HG03025 (cell line): ENCODE results near the gene CHN2.

ENCODE experiments used
- ATAC-seq: cut with Tn5 transposase; IDR thresholded peaks from one replicate; pipeline ENCODE4 v1.9.1; 2021; ENCODE audit warnings: mild to moderate bottlenecking, moderate library complexity; ENCODE audit not compliant: unreplicated experiment, low FRiP score

CHN2 gene

DNA sequence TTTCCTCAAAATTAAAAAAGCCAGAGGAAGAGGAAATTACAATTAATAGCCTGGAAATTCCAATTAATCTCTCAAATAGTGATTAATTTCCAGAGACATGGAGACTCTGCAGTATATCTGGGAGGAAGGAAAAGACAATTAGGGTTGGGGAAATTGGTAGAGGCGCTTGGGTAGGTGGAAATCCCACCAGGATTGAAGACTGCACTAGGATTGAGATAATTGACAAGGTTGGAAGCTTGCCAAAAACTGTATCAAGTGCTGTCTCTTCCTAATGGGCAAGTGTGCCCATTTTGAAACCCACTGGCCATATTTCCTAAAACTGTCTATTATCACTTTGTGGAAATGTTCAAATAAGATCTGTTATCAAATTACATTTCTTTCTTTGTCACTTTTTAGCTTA lies 21.6 kb downstream of the CHN2 start:
- ATAC-seq, result no peak

GRCh38 chr7:29217113-29217512 lies 22.5 kb downstream of the CHN2 start:
- ATAC-seq, result no peak

- ATAC-seq, result no peak
These were observed 30.2 kb downstream of the CHN2 start for GRCh38 chr7:29224726-29225125.

- ATAC-seq, result no peak
These were observed 33.9 kb downstream of the CHN2 start for GRCh38 chr7:29228289-29229011.

DNA sequence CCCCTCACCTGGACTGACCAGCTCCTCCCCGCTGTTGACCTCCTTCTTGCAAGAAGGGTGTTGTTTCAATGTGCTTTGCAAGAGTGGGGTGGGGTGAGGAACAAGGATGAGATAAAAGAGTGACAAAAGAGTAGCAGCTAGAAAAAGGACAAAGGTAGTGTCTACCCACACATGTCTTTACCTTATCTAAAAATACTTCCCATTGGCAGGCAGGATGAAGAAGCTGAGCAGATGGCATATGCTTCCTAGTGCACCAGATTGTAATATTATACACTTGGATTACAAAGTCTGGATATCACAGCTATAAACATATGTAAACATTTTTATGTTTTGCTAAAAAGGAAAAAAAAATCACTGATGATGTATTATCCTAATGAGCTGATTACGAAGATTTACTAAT lies 34.5 kb downstream of the CHN2 start:
- no peak for ATAC-seq

DNA sequence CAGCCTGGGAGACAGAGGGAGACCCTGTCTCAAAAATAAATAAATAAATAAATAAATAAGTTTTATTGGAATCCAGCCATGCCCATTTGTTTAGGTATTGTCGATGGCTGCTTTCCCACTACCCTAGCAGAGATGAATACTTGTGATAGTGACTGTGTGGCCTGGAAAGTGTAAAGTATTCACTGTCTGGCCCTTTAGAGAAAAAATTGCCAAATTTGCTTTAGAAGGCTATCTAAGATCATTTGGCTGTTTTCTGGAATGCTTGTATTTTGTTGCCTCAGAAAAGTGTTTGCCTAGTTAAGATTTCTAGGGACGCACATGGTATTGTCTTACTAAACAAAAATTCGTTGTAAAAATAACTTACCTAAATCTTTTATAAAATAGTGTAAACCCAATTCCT lies 35.4 kb downstream of the CHN2 start:
- no peak for ATAC-seq

DNA sequence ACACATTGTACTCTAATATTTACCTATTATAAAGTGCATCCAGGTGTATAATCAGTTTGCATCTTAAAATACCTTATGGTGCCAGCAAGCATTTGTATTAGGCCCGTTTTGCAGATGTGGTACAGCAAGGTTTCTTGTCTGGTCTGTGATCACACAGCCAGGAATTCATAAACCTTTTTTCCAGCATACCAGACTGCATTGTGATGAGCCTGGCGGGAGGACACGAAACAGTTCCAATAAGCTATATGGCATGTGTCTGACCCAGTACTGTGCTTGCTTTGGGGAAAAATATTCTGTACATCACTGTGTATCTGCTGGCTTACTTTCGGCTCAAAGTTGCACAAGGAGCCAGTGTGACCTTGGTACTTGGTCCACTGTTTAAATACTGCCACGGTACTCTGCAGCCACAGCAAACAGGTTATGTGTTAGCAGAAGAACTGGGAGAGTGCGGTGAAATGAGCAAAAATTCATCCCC lies 36.3 kb downstream of the CHN2 start:
- ATAC-seq, result no peak

DNA sequence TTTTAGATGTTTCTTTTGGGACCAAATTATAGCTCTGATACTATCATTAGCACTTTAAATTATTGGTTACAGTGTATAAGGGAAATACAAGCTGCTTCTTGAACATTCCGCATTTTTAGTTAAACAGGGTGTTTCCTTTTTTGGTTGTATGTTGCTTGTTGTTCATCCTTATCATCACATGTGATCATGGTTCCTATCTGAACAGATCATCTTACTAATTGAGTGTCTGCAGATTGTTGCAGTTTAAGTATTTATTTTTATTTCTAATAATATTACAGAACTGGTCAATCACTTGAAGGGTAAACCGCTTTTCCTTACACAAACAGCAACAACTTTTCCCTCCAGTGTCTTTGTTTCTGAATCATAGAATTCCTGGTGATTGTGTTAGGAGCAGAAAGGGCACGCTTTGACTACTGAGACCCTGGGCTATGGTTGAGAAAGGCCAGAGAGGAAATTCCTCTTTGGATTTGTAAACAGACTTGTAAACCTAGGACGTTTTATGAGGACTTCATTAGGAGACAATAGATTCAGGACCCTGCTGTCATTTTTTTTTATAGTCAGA lies 37.2 kb downstream of the CHN2 start:
- no peak for ATAC-seq

- no peak for ATAC-seq
These were observed 39.9 kb downstream of the CHN2 start for GRCh38 chr7:29234438-29234837.

DNA sequence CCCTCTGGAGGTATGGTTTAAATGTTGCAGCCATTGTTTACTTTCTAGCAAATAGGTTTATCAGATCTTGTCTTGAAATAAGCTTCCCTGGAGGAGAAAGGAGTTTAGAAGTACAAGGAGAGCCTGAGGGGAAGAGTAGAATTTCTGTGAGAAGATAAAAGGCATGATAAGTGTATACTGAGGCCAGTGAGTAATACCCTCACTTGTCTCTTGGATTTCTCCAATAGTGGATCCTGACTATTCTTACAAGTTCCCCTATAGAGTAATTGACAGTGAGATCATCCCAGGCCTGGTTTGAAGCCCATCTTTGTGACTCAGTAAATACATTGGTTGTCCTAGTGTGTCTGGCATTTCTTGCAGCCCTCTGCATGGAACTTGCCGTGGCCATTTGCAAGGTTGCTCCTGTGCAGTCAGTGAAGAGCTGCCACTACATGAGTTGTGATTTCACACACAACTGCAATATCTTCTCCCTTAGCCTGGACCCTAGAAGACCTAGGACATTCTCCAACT lies 41.6 kb downstream of the CHN2 start:
- ATAC-seq, result no peak

DNA sequence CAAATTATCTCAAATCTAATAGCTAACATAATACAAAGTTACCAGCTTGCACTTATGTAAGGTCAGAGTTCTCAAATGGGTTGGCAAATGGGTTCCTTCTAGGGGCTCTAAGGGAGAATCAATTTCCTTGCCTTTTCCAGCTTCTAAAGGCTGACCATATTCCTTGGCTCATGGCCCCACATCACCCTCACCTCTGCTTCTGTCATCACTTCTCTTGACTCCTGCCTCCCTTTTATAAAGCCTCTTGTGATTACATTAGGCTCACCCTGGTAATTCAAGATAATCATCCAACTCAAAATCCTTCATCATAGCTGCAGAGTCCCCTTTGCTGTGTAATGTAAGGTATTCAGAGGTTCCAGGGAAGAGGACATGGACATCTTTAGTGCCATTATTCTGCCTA lies 42.1 kb downstream of the CHN2 start:
- no peak for ATAC-seq

GRCh38 chr7:29237489-29237888 lies 42.9 kb downstream of the CHN2 start:
- no peak for ATAC-seq

DNA sequence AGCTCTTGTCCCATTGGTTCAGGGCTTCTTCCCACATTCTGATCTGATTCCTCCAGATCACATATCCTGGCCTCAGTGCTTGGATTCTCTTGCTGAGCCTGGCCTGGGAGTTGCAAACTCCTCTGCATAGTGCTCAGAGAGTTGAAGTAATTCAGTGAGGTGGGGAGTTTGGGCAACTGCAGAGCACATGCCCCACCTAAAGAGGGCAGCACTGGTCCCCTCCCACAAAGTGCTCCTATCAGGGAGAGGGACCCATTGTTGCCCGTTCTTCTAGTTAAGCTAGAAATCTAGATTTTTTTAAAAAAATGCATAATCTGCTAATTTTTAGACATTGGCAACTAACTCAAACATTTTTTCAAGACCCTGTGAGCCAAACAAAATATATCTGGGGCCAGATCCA lies 45.1 kb downstream of the CHN2 start:
- ATAC-seq, result no peak

DNA sequence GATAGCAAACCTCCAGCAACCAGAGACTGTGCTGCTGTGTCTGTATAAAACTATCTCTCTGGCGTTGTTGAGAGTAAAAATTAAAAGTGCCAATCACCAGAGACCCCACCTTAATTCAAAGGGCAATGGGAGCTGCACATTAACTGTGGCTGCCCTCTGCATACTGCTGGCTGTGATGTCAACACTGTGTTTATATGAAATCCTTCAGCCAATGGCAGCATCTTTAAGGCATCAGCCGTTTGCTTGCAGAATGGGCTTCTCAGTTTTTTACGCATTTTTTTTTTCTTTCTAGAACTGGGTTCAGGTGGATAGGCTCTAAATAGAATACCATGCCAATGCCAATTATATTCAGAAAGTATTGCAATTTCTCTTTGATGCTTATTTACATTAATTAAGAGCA lies 47.7 kb downstream of the CHN2 start:
- ATAC-seq, result no peak

DNA sequence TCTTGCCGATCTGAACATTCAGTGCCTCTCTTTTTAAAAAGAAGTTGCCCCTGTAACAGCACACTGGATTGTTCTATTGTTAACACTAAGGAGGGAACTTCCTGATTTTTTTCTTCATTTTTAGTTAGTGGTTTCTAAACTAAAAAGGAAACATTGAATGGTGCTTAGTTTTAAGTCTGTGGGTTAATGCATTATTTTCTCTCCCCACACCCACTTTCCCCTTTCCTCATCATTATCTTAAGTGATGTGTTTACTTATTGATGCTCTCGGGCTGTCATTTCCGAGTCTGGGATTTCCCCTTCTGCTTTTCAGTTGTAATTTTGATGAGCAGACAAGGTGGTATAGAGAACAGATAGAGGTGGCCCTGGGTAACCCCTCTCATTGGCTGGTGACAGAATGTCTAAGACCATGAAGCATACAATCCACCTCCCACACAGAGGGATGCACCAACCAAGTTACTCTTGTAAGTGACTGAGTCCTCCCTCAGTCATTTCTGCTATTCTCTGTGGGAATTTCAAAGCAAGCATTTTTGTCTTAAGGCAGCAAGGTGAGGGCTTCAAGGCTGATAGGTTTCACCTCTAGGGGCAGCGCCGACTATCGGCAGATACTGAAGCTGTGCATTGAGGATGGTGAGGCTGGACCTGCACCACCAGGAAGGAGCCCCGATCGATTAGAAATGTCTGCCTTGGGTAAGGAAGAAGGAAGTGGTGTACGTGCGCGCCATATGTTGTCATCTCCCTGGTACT lies 49.5 kb downstream of the CHN2 start:
- no peak for ATAC-seq

- no peak for ATAC-seq
These were observed 52.8 kb downstream of the CHN2 start for GRCh38 chr7:29247224-29247962.

DNA sequence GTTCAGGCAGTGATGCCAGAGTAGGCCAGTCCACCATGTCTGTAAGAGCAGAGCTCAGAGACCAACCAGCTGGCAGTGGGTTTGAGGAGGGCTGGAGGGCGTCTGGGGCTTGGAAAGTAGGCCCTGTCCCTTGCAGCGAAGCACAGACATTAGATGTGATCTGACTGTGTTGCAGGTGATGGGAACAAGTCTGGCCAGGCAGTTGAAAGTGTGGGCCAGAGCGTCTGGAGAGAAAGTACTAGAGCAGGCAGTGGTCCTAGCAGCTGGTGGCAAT lies 53.3 kb downstream of the CHN2 start:
- ATAC-seq, result no peak

- ATAC-seq, result no peak
These were observed 54.3 kb downstream of the CHN2 start for GRCh38 chr7:29248713-29249382.

DNA sequence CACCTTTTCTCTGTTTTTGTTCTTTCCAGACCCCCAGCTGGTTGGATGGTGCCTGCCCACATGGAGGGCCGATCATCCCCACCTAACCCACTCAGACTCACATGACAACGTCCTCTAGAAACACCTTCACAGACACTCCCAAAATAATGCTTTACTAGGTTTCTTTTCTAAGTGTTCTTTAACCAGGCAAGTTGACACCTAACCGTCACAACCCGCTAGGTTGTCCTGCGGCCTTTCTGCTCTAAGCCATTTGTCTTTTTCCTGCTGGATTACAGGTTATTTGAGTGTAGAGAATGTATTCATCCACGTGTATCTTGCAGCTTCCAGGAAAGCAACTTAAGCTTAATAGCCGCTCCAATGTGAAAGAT lies 54.8 kb downstream of the CHN2 start:
- no peak for ATAC-seq

- ATAC-seq, result no peak
These were observed 55.3 kb downstream of the CHN2 start for GRCh38 chr7:29249860-29250259.

- no peak for ATAC-seq
These were observed 58.6 kb downstream of the CHN2 start for GRCh38 chr7:29253225-29253624.
